Measurements from ENCODE around the gene CDC37L1.

GRCh38 chr9:4714266-4715016, 35.1 kb downstream of the CDC37L1 start:
- TF ChIP-seq RARB (CRISPR knock-in tag; IDR thresholded peaks at IDR 0.05) = no peak
- TF ChIP-seq ZFP30 (CRISPR knock-in tag; IDR thresholded peaks at IDR 0.05) = no peak
- TF ChIP-seq TSHZ2 (CRISPR knock-in tag; IDR thresholded peaks at IDR 0.05) = no peak
- TF ChIP-seq PATZ1 (CRISPR knock-in tag; IDR thresholded peaks at IDR 0.05; ENCODE audit: borderline replicate concordance) = no peak
- TF ChIP-seq CREB5 (CRISPR knock-in tag; IDR thresholded peaks at IDR 0.05; ENCODE audit: low read depth) = no peak
- TF ChIP-seq TOX (CRISPR knock-in tag; IDR thresholded peaks at IDR 0.05; ENCODE audit: borderline replicate concordance) = no peak

Measured in SK-N-SH treated with all-trans-retinoic acid at 6 μM for 48 hours (cell line).